Neural crest cell (in vitro differentiated cells): Measurements from ENCODE around the gene AGAP3. TPM values are rescaled to one million over a fixed set of nuclear protein-coding genes. Genes with fewer than 3 reads are reported as not detected.

ENCODE experiments used
- DNase-seq: peaks from one replicate; pipeline ENCODE4 v3.0.0; 2021; ENCODE audit warnings: low read depth, mixed read lengths, low spot score
- H3K27ac Mint-ChIP-seq: one replicate; pipeline ENCODE4 v1.8.0; 2021; ENCODE audit warnings: mild to moderate bottlenecking, mixed read lengths; ENCODE audit not compliant: unreplicated experiment
- H3K27me3 Mint-ChIP-seq: 2 replicates; pipeline ENCODE4 v1.8.0; 2021; ENCODE audit warnings: low read depth, mild to moderate bottlenecking, mixed read lengths
- H3K36me3 Mint-ChIP-seq: 2 replicates; pipeline ENCODE4 v1.8.0; 2021; ENCODE audit warnings: low read depth, mild to moderate bottlenecking, mixed read lengths
- H3K4me1 Mint-ChIP-seq: 2 replicates; pipeline ENCODE4 v1.8.0; 2021; ENCODE audit warnings: mixed read lengths
- H3K4me3 Mint-ChIP-seq: one replicate; pipeline ENCODE4 v1.8.0; 2021; ENCODE audit warnings: mild to moderate bottlenecking, mixed read lengths
- H3K9me3 Mint-ChIP-seq: 2 replicates; pipeline ENCODE4 v1.8.0; 2021; ENCODE audit warnings: mixed read lengths
- total RNA-seq: library from RNA; stranded (reverse); gene quantifications from 2 replicates; pipeline ENCODE4 v1.2.1, GENCODE V29; 2021
- TF ChIP-seq, protein P1 (sequence below): fragments of 200-600 bp; sonication (generic); conservative IDR thresholded peaks from 2 replicates; pipeline ENCODE4 v1.5.0; 2021; ENCODE audit warnings: antibody characterized with exemption, mild to moderate bottlenecking

The AGAP3 gene
- total RNA-seq, 1 donor from 2014 or later: 139 TPM

- TF ChIP-seq, protein P1, sequence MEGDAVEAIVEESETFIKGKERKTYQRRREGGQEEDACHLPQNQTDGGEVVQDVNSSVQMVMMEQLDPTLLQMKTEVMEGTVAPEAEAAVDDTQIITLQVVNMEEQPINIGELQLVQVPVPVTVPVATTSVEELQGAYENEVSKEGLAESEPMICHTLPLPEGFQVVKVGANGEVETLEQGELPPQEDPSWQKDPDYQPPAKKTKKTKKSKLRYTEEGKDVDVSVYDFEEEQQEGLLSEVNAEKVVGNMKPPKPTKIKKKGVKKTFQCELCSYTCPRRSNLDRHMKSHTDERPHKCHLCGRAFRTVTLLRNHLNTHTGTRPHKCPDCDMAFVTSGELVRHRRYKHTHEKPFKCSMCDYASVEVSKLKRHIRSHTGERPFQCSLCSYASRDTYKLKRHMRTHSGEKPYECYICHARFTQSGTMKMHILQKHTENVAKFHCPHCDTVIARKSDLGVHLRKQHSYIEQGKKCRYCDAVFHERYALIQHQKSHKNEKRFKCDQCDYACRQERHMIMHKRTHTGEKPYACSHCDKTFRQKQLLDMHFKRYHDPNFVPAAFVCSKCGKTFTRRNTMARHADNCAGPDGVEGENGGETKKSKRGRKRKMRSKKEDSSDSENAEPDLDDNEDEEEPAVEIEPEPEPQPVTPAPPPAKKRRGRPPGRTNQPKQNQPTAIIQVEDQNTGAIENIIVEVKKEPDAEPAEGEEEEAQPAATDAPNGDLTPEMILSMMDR: no peak
- peaks cover 35% of the 10 kb centered on the region for H3K4me1 Mint-ChIP-seq
- no peak for DNase-seq
- peaks cover 3% of the 10 kb centered on the region for H3K27me3 Mint-ChIP-seq
- peak overlapping the region; percentile 50 for H3K27ac Mint-ChIP-seq
- H3K9me3 Mint-ChIP-seq: no peaks in the 10 kb centered on the region
- peak overlapping the region; percentile 91 for H3K4me3 Mint-ChIP-seq
- H3K36me3 Mint-ChIP-seq: peaks cover 4% of the 10 kb centered on the region
These were observed 4.8 kb upstream of the AGAP3 start for GRCh38 chr7:151081170-151082101.

DNA sequence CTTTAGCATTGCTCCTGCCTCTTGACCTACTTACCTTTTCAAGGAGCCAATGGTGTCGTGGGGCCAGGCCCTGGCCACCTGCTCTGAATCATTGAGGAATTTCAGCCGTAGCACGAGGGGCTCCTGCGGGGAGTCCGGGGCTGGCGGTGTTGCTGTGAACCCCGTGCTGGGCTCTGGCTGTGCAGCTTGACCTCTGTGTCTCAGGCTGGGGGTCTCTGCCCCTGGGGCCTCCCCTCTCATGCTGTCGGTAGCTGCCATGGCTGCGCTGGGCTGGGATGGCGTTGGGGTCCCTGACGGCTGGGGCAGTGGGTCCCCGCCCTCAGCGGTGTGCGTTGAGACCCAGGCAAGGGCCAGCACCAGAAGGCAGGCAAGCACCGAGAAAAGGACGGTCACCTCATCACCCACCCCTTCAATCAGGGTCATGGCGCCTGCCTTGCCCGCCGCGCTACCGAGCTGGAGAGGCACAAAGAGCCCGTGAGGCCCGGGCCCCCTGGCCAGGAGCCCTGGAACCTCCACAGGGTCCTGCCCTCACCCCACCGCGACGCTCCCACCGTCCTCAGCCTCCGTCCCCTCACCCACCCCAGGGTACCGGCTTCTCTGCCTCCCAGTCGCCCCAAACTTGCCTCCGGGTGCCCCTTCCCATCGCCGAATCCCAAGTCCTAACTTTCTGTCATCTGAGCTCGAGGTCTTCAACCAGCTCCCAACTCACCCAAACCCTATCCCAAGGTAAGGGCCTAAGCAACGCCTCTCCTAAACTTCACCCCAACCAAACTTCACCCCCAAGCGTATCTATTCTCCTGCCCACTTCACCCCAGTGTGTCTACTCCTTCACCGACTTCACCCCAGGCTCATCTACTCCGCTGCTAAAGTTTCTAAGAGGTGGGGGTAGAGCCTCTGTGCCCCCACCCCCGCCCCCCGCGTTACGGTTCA, 3.9 kb upstream of the AGAP3 start:
- Mint-ChIP-seq H3K4me1 (peaks cover 35% of the 10 kb centered on the region), H3K36me3 (peaks cover 4% of the 10 kb centered on the region), H3K27ac (peak overlapping the region; percentile 80), H3K9me3 (no peaks in the 10 kb centered on the region), H3K27me3 (peaks cover 3% of the 10 kb centered on the region), H3K4me3 (peak overlapping the region; percentile 91)
- TF ChIP-seq, protein P1: no peak
- DNase-seq: no peak

- peak within 1 kb of the TSS; percentile 91 for H3K4me3 Mint-ChIP-seq
- H3K9me3 Mint-ChIP-seq: no peaks in the 10 kb centered on the region
- H3K27me3 Mint-ChIP-seq: peaks cover 3% of the 10 kb centered on the region
- TF ChIP-seq, protein P1: no peak
- peaks cover 35% of the 10 kb centered on the region for H3K4me1 Mint-ChIP-seq
- H3K27ac Mint-ChIP-seq: peak within 1 kb of the TSS; percentile 80
- H3K36me3 Mint-ChIP-seq: peaks cover 4% of the 10 kb centered on the region
- peak; percentile 69 for DNase-seq
These were observed 3.0 kb upstream of the AGAP3 start, which contains the start of gene TMUB1 for GRCh38 chr7:151083071-151083823. TSS of gene TMUB1 (minus strand) at chr7:151083493. CDS start at chr7:151082563, 930 bp downstream.

DNA sequence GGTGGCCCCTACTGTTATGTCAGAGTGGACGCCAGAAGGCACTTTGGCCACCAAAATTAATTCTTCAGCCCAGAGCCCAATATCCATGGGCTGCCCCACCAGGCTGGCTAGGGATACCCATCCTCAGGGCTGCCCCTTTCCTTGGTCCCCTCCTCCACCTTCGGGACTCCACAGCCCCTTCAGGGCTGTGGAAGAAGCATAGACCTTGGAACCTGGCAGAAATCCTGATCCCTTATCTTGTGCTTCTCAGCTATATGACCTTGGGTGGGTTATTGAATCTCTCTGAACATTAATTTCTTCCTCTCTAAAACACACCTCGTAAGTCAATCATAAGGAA, 2.5 kb upstream of the AGAP3 start:
- Mint-ChIP-seq H3K4me3 (peak overlapping the region; percentile 82), H3K27ac (no peak overlapping the region), H3K27me3 (peaks cover 3% of the 10 kb centered on the region), H3K36me3 (peaks cover 4% of the 10 kb centered on the region), H3K4me1 (peaks cover 35% of the 10 kb centered on the region), H3K9me3 (no peaks in the 10 kb centered on the region)
- DNase-seq: no peak
- TF ChIP-seq, protein P1: no peak

DNA sequence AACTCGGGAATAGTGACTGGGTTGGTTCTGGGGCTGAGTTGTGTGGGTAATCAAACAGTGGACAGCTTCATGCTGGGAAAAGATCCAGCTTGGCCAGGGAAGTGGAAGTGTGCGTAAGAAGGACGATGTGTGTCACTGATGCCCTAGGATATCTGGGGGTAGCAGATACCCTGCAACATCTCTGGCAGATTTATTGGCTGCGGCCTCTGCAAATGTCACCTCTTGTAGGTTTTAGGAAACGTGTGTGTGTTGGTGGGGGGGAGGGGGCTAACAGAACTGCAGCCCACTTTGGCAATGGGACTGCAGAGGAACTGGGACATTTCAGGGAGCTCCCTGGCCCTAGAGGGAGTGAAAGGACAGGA, 965 bp upstream of the AGAP3 start:
- TF ChIP-seq, protein P1: no peak
- H3K9me3 Mint-ChIP-seq: no peaks in the 10 kb centered on the region
- H3K27me3 Mint-ChIP-seq: peaks cover 3% of the 10 kb centered on the region
- H3K4me1 Mint-ChIP-seq: peaks cover 35% of the 10 kb centered on the region
- peak overlapping the region; percentile 98 for H3K4me3 Mint-ChIP-seq
- no peaks in the 10 kb centered on the region for H3K36me3 Mint-ChIP-seq
- no peak for DNase-seq
- no peak overlapping the region for H3K27ac Mint-ChIP-seq
